HepG2 (cell line): ENCODE data around the gene SLC12A2. TPM values are rescaled to one million over a fixed set of nuclear protein-coding genes. Genes with fewer than 3 reads are reported as not detected.

Experiments used
- ATAC-seq: fragments of 200-7000 bp; cut with Tn5 transposase; 3 replicates; pipeline ENCODE4 v1.9.1; 2020; ENCODE audit warnings: mild to moderate bottlenecking, moderate library complexity
- BruUV-seq: library from RNA; stranded (reverse); fragments of 400-500 nt; replicated peaks from 2 replicates; lab custom pipeline; 2021; lab: Mats Ljungman, UMichigan
- CTCF ChIA-PET: fragments of 300-600 bp; formaldehyde crosslinking; extraction: SDS; loops from one replicate; lab custom pipeline; 2021; ENCODE audit warnings: low total read pairs, inconsistent platforms, low intra/inter-chr PET ratio; lab: Yijun Ruan, JAX
- POLR2A ChIA-PET: fragments of 350-600 bp; sonication (Branson Sonifier 250); formaldehyde crosslinking; loops from one replicate; lab custom pipeline; 2020; ENCODE audit warnings: antibody characterized with exemption, inconsistent platforms; lab: Yijun Ruan, JAX
- DNase-seq: peaks from one replicate; pipeline ENCODE4 v3.0.0-alpha.2; 2015; ENCODE audit warnings: low spot score
- FAIRE-seq: peaks from 3 replicates; lab custom pipeline; 2011; peaks lifted over from hg19 to GRCh38; lab: Jason Lieb, UNC
- H2AFZ ChIP-seq: one replicate; pipeline ENCODE4 v1.6.1; 2011; ENCODE audit warnings: low read length, inconsistent platforms
- H3K27ac ChIP-seq: fragments of 300-600 bp; 3 replicates; pipeline ENCODE4 v1.8.0; 2011; ENCODE audit warnings: mixed run types, mild to moderate bottlenecking, mixed read lengths, low read length, inconsistent platforms; ENCODE audit not compliant: insufficient read depth; ENCODE audit errors: extremely low read length
- H3K27me3 ChIP-seq, 2 experiments: fragments of 200-600 bp in 1 of 2; 2 replicates in 1 of 2; 3 replicates in 1 of 2; pipeline versions ENCODE4 v1.6.0 to v1.8.0; 2011; ENCODE audit warnings: low read length in 2 of 2, mild to moderate bottlenecking in 2 of 2, moderate library complexity in 2 of 2, inconsistent platforms in 1 of 2; ENCODE audit not compliant: insufficient read depth in 2 of 2, control insufficient read depth in 1 of 2
- H3K36me3 ChIP-seq, 2 experiments: fragments of 200-600 bp in 1 of 2; replicated peaks in 1 of 2; 2 replicates in 1 of 2; 3 replicates in 1 of 2; pipeline versions ENCODE4 v1.5.1 to v1.8.0; 2011; ENCODE audit warnings: low read length in 2 of 2, inconsistent platforms in 1 of 2; ENCODE audit not compliant: insufficient read depth in 2 of 2, control insufficient read depth in 1 of 2
- H3K4me1 ChIP-seq: 2 replicates; pipeline ENCODE4 v1.5.1; 2012; ENCODE audit warnings: low read length, inconsistent platforms; ENCODE audit not compliant: insufficient read depth
- H3K4me2 ChIP-seq: 2 replicates; pipeline ENCODE4 v1.6.0; 2011; ENCODE audit warnings: low read depth, low read length, inconsistent platforms
- H3K4me3 ChIP-seq, 3 experiments: fragments of 200-600 bp in 1 of 3; sonication (generic), shearing (Covaris generic) in 1 of 3; replicated peaks in 1 of 3; 2 replicates each; pipeline ENCODE4 v1.5.1; 2011 to 2016; ENCODE audit warnings: low read length in 3 of 3, inconsistent platforms in 2 of 3, low read depth in 2 of 3, mild to moderate bottlenecking in 2 of 3, control low read depth in 1 of 3, mixed read lengths in 1 of 3; ENCODE audit not compliant: insufficient read depth in 1 of 3
- H3K79me2 ChIP-seq: one replicate; pipeline ENCODE4 v1.6.1; 2011; ENCODE audit warnings: low read length, inconsistent platforms; ENCODE audit not compliant: insufficient read depth
- H3K9ac ChIP-seq: 2 replicates; pipeline ENCODE4 v1.6.0; 2011; ENCODE audit warnings: mild to moderate bottlenecking, low read depth, low read length, inconsistent platforms; ENCODE audit not compliant: insufficient read depth
- H3K9me3 ChIP-seq: 2 replicates; pipeline ENCODE4 v1.5.1; 2012; ENCODE audit warnings: mild to moderate bottlenecking, low read length
- H4K20me1 ChIP-seq: 2 replicates; pipeline ENCODE4 v1.6.0; 2011; ENCODE audit warnings: inconsistent platforms, mild to moderate bottlenecking, low read length, moderate library complexity; ENCODE audit not compliant: insufficient read depth
- ATF7 ChIP-seq, 2 experiments: fragments of 450-650 bp in 1 of 2; sonication (generic) in 1 of 2; formaldehyde crosslinking in 1 of 2; IDR thresholded peaks; 2 replicates each; pipeline versions ENCODE4 v1.4.0 to v1.6.1; 2016 to 2020; ENCODE audit warnings: antibody characterized with exemption in 1 of 2, mild to moderate bottlenecking in 1 of 2, missing genetic modification reagents in 1 of 2
- ELF3 ChIP-seq: IDR thresholded peaks from 2 replicates; pipeline ENCODE4 v1.6.1; 2016; ENCODE audit warnings: missing genetic modification reagents, missing compliant biosample characterization
- GATA4 ChIP-seq: sonication (generic); IDR thresholded peaks from 2 replicates; pipeline ENCODE4 v1.6.1; 2016; ENCODE audit warnings: antibody characterized with exemption, low read depth, borderline replicate concordance
- HNF4G ChIP-seq, 2 experiments: sonication (generic) in 1 of 2; formaldehyde crosslinking in 1 of 2; IDR thresholded peaks; 2 replicates each; pipeline versions ENCODE4 v1.4.0 to v1.6.1; 2011 to 2020; ENCODE audit warnings: borderline replicate concordance in 2 of 2, low read depth in 2 of 2, mild to moderate bottlenecking in 2 of 2, low read length in 1 of 2, missing genetic modification reagents in 1 of 2, moderate library complexity in 1 of 2
- KLF6 ChIP-seq: IDR thresholded peaks from 2 replicates; pipeline ENCODE4 v1.8.0; 2016; ENCODE audit warnings: missing biosample characterization, missing genetic modification reagents
- NR0B2 ChIP-seq: sonication (generic); formaldehyde crosslinking; IDR thresholded peaks from 2 replicates; pipeline ENCODE4 v1.4.0; 2020; ENCODE audit warnings: mild to moderate bottlenecking, missing genetic modification reagents
- PRMT3 ChIP-seq: sonication (generic); formaldehyde crosslinking; IDR thresholded peaks from 2 replicates; pipeline ENCODE4 v1.8.1; 2022; ENCODE audit warnings: low read depth, mild to moderate bottlenecking, moderate library complexity, missing genetic modification reagents, borderline replicate concordance
- RFX5 ChIP-seq: IDR thresholded peaks from 2 replicates; pipeline ENCODE4 v1.6.1; 2011; ENCODE audit warnings: low read depth, low read length, improper control_type of control experiment
- SCMH1 ChIP-seq: sonication (generic); formaldehyde crosslinking; IDR thresholded peaks from 2 replicates; pipeline ENCODE4 v1.9.0; 2021; ENCODE audit warnings: missing genetic modification reagents, mild to moderate bottlenecking, borderline replicate concordance
- ZBTB43 ChIP-seq: sonication (generic); formaldehyde crosslinking; conservative IDR thresholded peaks from 2 replicates; pipeline ENCODE4 v1.4.0; 2020; ENCODE audit warnings: missing genetic modification reagents
- ZIK1 ChIP-seq: sonication (generic); formaldehyde crosslinking; IDR thresholded peaks from 2 replicates; pipeline ENCODE4 v1.5.0; 2020; ENCODE audit warnings: mild to moderate bottlenecking, low read depth, missing genetic modification reagents, borderline replicate concordance
- ZNF567 ChIP-seq: sonication (generic); formaldehyde crosslinking; IDR thresholded peaks from 2 replicates; pipeline ENCODE4 v1.8.1; 2023; ENCODE audit warnings: mild to moderate bottlenecking, missing genetic modification reagents, borderline replicate concordance
- ZNF646 ChIP-seq: sonication (generic); formaldehyde crosslinking; IDR thresholded peaks from 2 replicates; pipeline ENCODE4 v1.9.0; 2021; ENCODE audit warnings: mild to moderate bottlenecking, missing genetic modification reagents
- ZNF674 ChIP-seq: sonication (generic); formaldehyde crosslinking; IDR thresholded peaks from 2 replicates; pipeline ENCODE4 v1.5.0; 2020; ENCODE audit warnings: low read depth, mild to moderate bottlenecking, missing genetic modification reagents
- ZNF740 ChIP-seq: sonication (generic); formaldehyde crosslinking; IDR thresholded peaks from 2 replicates; pipeline ENCODE4 v1.4.0; 2020; ENCODE audit warnings: missing genetic modification reagents
- WGBS: methylation state at CpG from one replicate; pipeline ENCODE4 v1.1.6; 2017; ENCODE audit warnings: low lambda C conversion rate; 5-methylcytosine and 5-hydroxymethylcytosine counted together
- in situ Hi-C: cut with HindIII; loops from 2 replicates; pipeline ENCODE4 v1.10.0; 2017; ENCODE audit warnings: low pct_unique_long_range_greater_than_20kb; ENCODE audit not compliant: extremely low pct_ligation_motif_present
- intact Hi-C: fragments of 100-400 bp; cut with micrococcal nuclease; formaldehyde crosslinking; loops from one replicate; pipeline ENCODE4 v1.10.0; 2022; ENCODE audit not compliant: unreplicated experiment
- polyA plus RNA-seq, 8 experiments: library from polyadenylated mRNA; depleted of rRNA in 3 of 8; stranded (reverse) in 7 of 8; unstranded in 1 of 8; fragments of >200 nt; fragmentation: Illumina TruSeq in 4 of 8; extraction: Trizol in 4 of 8; gene quantifications; 2 replicates each; pipeline versions ENCODE4 v1.2.1 to v1.2.3, GENCODE V29; 2011 to 2016; ENCODE audit warnings: low read depth in 4 of 8, missing spikeins in 1 of 8, mixed read lengths in 1 of 8; ENCODE audit not compliant: insufficient read depth in 1 of 8
- total RNA-seq, 5 experiments: library from RNA; depleted of rRNA; stranded (reverse); fragments of >200 nt; fragmentation: Illumina TruSeq; extraction: Trizol; gene quantifications; 2 replicates each; pipeline ENCODE4 v1.2.3, GENCODE V29; 2016; ENCODE audit warnings: low read depth in 1 of 5

SLC12A2 gene
- total and polyA plus RNA-seq, 2 of the 13 experiments (the other 11 are each of a cell fraction or from before 2014, with no cell fraction given): 4.0 to 9.7 TPM

GRCh38 chr5:128236334-128236733 lies 152.8 kb downstream of the SLC12A2 start (continued):
- no peak for TF ChIP-seq ATF7 (IDR thresholded peaks at IDR 0.05)
- no peak for TF ChIP-seq ATF7 (CRISPR knock-in tag; IDR thresholded peaks at IDR 0.05)
- no peak for TF ChIP-seq ZBTB43
- TF ChIP-seq KLF6 (CRISPR knock-in tag): no peak

- in situ Hi-C loops (no loop called here), intact Hi-C loops (no loop called here)
- FAIRE-seq (no peak), ATAC-seq (no peak), DNase-seq (no peak)
- Histone ChIP-seq H3K27ac (no peak overlapping the region), H3K27me3 (no peaks in the 10 kb centered on the region), H3K79me2 (no peaks in the 10 kb centered on the region), H3K9ac (no peak overlapping the region), H3K36me3 (no peaks in the 10 kb centered on the region), H3K4me2 (no peak overlapping the region), H3K9me3 (no peaks in the 10 kb centered on the region), H3K4me3 (no peak overlapping the region), H4K20me1 (no peaks in the 10 kb centered on the region), H3K4me1 (no peaks in the 10 kb centered on the region), H2AFZ (no peak overlapping the region)
- POLR2A ChIA-PET: no interaction called here
- BruUV-seq: no TSS peak
- CTCF ChIA-PET: no interaction called here
- 1% methylated on average over 2 of the region's 2 CpGs for WGBS
- TF ChIP-seq ZNF740 (CRISPR knock-in tag): no peak
- no peak for TF ChIP-seq ELF3 (CRISPR knock-in tag)
- no peak for TF ChIP-seq HNF4G (IDR thresholded peaks at IDR 0.05; ENCODE audit: borderline replicate concordance, low read depth, low read length)
- TF ChIP-seq HNF4G (CRISPR knock-in tag; IDR thresholded peaks at IDR 0.05; ENCODE audit: borderline replicate concordance, low read depth): no peak
- TF ChIP-seq PRMT3 (CRISPR knock-in tag): no peak
- no peak for TF ChIP-seq GATA4
- no peak for TF ChIP-seq RFX5
- no peak for TF ChIP-seq ZNF674
- TF ChIP-seq SCMH1 (CRISPR knock-in tag): no peak
- no peak for TF ChIP-seq ZNF567 (CRISPR knock-in tag)
- no peak for TF ChIP-seq ZNF646 (CRISPR knock-in tag)
- TF ChIP-seq NR0B2 (CRISPR knock-in tag): no peak
- TF ChIP-seq ZIK1 (CRISPR knock-in tag): no peak
Observed at GRCh38 chr5:128237000-128237399, 153.4 kb downstream of the SLC12A2 start.
